Neutrophil (primary cell): ENCODE measurements around the gene RGS18.

ENCODE experiments used
- H3K27ac ChIP-seq: fragments of 200-600 bp; sonication (generic); 2 replicates; pipeline ENCODE4 v1.5.1; 2016; ENCODE audit warnings: mild to moderate bottlenecking, moderate library complexity
- H3K27me3 ChIP-seq: fragments of 200-600 bp; sonication (generic); 2 replicates; pipeline ENCODE4 v1.6.0; 2016; ENCODE audit warnings: mild to moderate bottlenecking
- H3K36me3 ChIP-seq: fragments of 200-600 bp; sonication (generic); 2 replicates; pipeline ENCODE4 v1.5.1; 2017
- H3K4me1 ChIP-seq, 2 experiments: fragments of 200-600 bp in 1 of 2; sonication (generic) in 1 of 2; 1 replicate in 1 of 2; 2 replicates in 1 of 2; pipeline versions ENCODE4 v1.5.1 to v1.6.1; 2013 to 2016; ENCODE audit warnings: low read depth in 1 of 2, low read length in 1 of 2, mild to moderate bottlenecking in 1 of 2, moderate library complexity in 1 of 2; ENCODE audit not compliant: control insufficient read depth in 1 of 2, insufficient read depth in 1 of 2
- H3K4me3 ChIP-seq, 2 experiments: fragments of 200-600 bp in 1 of 2; sonication (generic) in 1 of 2; 1 replicate in 1 of 2; 2 replicates in 1 of 2; pipeline ENCODE4 v1.5.1; 2013 to 2016; ENCODE audit warnings: low read depth in 1 of 2, low read length in 1 of 2, mild to moderate bottlenecking in 1 of 2, moderate library complexity in 1 of 2
- H3K9me3 ChIP-seq: fragments of 200-600 bp; sonication (generic); 2 replicates; pipeline ENCODE4 v1.5.1; 2016
- TF ChIP-seq, protein P1 (sequence below): fragments of 200-600 bp; sonication (generic); IDR thresholded peaks from 2 replicates; pipeline ENCODE4 v1.5.1; 2016; ENCODE audit warnings: antibody characterized with exemption

The RGS18 gene

DNA sequence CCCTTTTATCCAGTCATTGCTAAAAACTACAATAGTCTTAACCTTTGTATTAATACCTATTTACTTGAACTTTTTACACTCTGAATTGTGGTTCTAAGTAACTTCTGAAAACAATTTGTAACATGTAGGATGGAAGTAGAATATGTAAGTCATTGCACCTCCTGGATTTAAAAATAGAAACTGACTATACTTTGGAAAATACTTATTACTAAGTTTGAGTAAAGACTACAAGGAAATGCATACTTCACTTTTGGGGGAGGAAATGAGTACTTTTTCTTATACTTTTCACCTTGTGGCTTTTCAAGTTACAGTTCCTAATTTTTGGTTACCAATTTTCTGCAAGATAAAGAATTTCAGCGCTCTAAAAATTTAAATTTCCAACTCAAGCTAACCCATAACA is 8.7 kb downstream of the RGS18 start:
- TF ChIP-seq, protein P1, sequence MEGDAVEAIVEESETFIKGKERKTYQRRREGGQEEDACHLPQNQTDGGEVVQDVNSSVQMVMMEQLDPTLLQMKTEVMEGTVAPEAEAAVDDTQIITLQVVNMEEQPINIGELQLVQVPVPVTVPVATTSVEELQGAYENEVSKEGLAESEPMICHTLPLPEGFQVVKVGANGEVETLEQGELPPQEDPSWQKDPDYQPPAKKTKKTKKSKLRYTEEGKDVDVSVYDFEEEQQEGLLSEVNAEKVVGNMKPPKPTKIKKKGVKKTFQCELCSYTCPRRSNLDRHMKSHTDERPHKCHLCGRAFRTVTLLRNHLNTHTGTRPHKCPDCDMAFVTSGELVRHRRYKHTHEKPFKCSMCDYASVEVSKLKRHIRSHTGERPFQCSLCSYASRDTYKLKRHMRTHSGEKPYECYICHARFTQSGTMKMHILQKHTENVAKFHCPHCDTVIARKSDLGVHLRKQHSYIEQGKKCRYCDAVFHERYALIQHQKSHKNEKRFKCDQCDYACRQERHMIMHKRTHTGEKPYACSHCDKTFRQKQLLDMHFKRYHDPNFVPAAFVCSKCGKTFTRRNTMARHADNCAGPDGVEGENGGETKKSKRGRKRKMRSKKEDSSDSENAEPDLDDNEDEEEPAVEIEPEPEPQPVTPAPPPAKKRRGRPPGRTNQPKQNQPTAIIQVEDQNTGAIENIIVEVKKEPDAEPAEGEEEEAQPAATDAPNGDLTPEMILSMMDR = no peak
- Histone ChIP-seq H3K27ac (peak overlapping the region; percentile 74), H3K9me3 (no peaks in the 10 kb centered on the region), H3K4me3 (no peak overlapping the region), H3K36me3 (peaks cover 48% of the 10 kb centered on the region), H3K27me3 (no peaks in the 10 kb centered on the region), H3K4me1 (peaks cover 70 to 99% of the 10 kb centered on the region in 2 experiments)

DNA sequence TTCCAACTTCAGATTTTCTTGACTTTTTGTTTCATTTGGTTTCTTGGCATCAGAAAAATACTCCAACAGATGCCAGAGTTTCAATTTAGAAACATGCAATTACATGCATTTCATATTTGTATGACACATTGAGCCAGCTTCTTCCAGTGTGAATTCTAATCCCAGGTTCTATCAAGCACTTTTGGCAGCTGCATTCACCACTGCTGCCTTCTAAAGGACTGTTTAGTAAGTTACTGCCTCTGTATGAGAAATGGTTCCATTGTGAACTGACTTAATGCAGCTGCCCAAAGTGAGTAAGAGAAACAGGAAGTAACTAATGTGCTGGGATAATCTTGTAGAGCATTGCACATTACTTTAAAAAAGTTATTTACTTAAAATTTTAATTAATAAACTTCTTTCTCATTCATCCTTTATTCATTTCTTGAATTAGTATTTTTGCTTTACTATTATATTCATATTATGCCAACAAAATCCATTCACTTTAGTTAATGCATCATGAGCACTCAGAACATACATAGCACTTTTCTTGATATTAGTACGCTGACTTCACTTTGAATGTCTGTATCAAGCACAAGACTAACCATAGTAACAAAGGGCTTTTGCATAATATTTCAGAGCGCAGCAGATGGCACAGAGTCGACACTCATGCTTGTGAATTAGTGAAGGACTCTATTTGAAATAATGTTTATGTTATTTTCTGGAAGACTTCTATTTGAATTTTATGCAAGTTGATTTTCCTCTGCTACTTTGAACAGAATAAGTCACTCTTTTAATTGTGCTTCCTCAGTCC is 9.8 kb downstream of the RGS18 start:
- TF ChIP-seq, protein P1 = no peak
- Histone ChIP-seq H3K4me3 (no peak overlapping the region), H3K4me1 (peaks cover 67 to 98% of the 10 kb centered on the region in 2 experiments), H3K27me3 (no peaks in the 10 kb centered on the region), H3K9me3 (no peaks in the 10 kb centered on the region), H3K36me3 (peaks cover 44% of the 10 kb centered on the region), H3K27ac (peak overlapping the region; percentile 74)

DNA sequence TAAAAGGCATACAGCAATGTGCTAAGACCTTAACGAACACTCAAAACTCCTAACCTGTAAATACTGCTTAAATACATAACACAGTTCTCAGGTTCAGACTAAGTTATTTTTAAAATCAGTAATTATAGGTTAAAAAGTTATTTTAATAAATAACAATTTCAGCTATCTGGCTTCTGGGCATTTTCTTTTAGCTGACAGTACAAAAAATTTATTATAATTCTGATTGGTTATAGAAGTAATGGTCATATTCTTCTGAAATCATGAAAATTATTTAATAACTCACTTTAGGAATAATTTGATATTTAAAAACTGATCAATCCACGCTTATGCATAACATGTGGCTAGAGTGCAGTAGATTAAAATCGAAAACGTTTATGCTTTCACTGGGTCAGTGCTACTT is 10.7 kb downstream of the RGS18 start:
- no peaks in the 10 kb centered on the region for H3K27me3 ChIP-seq
- no peak overlapping the region for H3K4me3 ChIP-seq
- TF ChIP-seq, protein P1 = no peak
- peaks cover 67 to 99% of the 10 kb centered on the region in 2 experiments for H3K4me1 ChIP-seq
- peaks cover 39% of the 10 kb centered on the region for H3K36me3 ChIP-seq
- peak overlapping the region; percentile 74 for H3K27ac ChIP-seq
- H3K9me3 ChIP-seq = no peaks in the 10 kb centered on the region

DNA sequence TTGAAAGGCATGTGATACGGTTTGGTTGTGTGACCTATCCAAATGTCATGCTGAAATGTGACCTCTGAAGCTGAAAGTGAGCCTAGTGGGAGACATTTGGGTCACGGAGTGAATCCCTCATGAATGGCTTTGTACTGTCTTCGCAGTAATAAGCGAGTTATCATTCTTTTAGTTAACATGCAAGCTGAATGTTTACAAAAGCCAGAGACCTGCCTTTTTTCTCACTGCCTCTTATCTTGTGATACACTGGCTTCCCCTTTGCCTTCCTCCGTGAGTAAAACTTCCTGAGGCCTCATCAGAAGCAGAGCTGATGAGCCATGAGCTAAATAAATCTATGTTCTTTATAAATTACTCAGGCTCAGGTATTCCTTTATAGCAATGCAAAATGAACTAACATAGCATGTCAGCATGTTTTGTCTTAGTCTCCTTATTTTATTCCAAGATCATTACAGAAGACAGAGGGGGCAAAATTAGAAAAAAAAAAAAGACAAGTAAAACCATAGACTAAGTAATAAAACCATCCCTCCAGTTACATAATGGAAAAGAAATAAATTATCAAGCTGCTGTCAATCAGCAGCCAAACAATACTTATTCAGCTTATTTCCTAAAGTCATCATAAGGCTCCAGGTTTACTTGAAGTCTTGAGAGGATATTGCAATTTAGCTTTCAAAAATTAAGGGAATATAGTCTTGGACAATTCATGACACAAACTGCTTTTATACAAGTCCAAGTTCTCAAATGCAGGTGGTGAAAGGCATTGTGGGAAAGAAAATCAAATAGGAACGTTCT is 12.1 kb downstream of the RGS18 start:
- peaks cover 27% of the 10 kb centered on the region for H3K36me3 ChIP-seq
- TF ChIP-seq, protein P1 = no peak
- H3K4me1 ChIP-seq = peaks cover 62 to 92% of the 10 kb centered on the region in 2 experiments
- H3K4me3 ChIP-seq = peak overlapping the region in 1 of 2 experiments; percentile 0
- H3K9me3 ChIP-seq = no peaks in the 10 kb centered on the region
- peak overlapping the region; percentile 78 for H3K27ac ChIP-seq
- H3K27me3 ChIP-seq = no peaks in the 10 kb centered on the region

DNA sequence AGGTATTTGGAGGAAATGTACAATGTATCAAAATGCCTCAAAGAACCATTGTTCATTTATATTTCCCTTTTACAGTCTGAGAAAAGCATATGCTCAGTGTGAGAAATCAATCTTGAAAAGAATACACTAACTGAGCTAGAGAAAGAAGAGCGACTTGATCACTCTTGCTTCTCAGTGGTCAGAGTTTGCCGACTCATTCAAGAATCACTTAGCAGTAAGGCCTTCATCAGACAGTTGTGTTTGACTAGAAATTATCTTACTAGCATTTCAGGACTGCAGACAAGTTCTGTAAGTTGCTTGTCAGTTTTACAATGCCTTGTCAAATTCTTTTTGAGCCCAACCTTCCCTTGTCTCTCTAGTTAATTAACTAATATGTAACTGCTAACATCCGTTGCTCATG is 12.9 kb downstream of the RGS18 start:
- H3K27ac ChIP-seq = peak overlapping the region; percentile 78
- H3K27me3 ChIP-seq = no peaks in the 10 kb centered on the region
- TF ChIP-seq, protein P1 = no peak
- peaks cover 62 to 92% of the 10 kb centered on the region in 2 experiments for H3K4me1 ChIP-seq
- no peaks in the 10 kb centered on the region for H3K9me3 ChIP-seq
- peak overlapping the region in 1 of 2 experiments; percentile 0 for H3K4me3 ChIP-seq
- peaks cover 24% of the 10 kb centered on the region for H3K36me3 ChIP-seq
